Type B pancreatic cell (in vitro differentiated cells): Measurements from ENCODE around the gene PIGZ. TPM values are rescaled to one million over a fixed set of nuclear protein-coding genes. Genes with fewer than 3 reads are reported as not detected.

Experiments used
- DNase-seq: peaks from one replicate; pipeline ENCODE4 v3.0.0; 2021; ENCODE audit warnings: mixed read lengths; ENCODE audit not compliant: unreplicated experiment; ENCODE audit errors: extremely low spot score
- H3K27ac Mint-ChIP-seq: 2 replicates; pipeline ENCODE4 v1.8.0; 2021; ENCODE audit warnings: mild to moderate bottlenecking, mixed read lengths
- H3K27me3 Mint-ChIP-seq: 2 replicates; pipeline ENCODE4 v1.8.0; 2021; ENCODE audit warnings: mixed read lengths
- H3K36me3 Mint-ChIP-seq: 2 replicates; pipeline ENCODE4 v1.8.0; 2021; ENCODE audit warnings: mixed read lengths
- H3K4me1 Mint-ChIP-seq: one replicate; pipeline ENCODE4 v1.8.0; 2021; ENCODE audit warnings: mixed read lengths; ENCODE audit not compliant: unreplicated experiment
- H3K4me3 Mint-ChIP-seq: 2 replicates; pipeline ENCODE4 v1.8.0; 2021; ENCODE audit warnings: mild to moderate bottlenecking, mixed read lengths
- H3K9me3 Mint-ChIP-seq: 2 replicates; pipeline ENCODE4 v1.8.0; 2021; ENCODE audit warnings: mixed read lengths
- total RNA-seq: library from RNA; stranded (reverse); gene quantifications from 2 replicates; pipeline ENCODE4 v1.2.1, GENCODE V29; 2021; ENCODE audit warnings: low replicate concordance
- TF ChIP-seq, protein P1 (sequence below): fragments of 200-600 bp; sonication (generic); conservative IDR thresholded peaks from 2 replicates; pipeline ENCODE4 v1.5.0; 2021; ENCODE audit warnings: antibody characterized with exemption, mild to moderate bottlenecking

PIGZ gene
- total RNA-seq, 1 donor from 2014 or later = 2.0 TPM

DNA sequence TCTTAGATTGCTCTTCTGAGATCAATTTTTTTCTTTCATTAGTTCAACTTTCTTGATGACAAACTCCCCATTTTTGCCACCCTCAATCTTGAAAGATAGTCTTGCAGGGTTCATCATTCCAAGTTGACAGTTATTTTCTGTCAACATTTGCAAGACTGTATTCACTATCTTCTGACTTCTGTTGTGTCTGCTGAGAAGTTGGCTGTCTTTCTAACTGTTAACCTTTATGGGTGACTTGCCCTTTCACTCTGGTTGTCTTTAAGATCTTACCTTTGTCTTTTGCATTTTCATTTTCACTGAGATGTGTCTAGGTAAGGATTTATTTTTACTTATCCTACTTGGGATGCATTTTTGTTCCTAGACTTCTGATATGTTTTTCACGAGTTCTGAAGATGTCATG, 14.6 kb upstream of the PIGZ start:
- Mint-ChIP-seq H3K4me3 (no peak overlapping the region), H3K27ac (no peak overlapping the region), H3K27me3 (peaks cover 14% of the 10 kb centered on the region), H3K36me3 (no peaks in the 10 kb centered on the region), H3K9me3 (peaks cover 13% of the 10 kb centered on the region), H3K4me1 (peaks cover 7% of the 10 kb centered on the region)
- no peak for DNase-seq
- TF ChIP-seq, protein P1, sequence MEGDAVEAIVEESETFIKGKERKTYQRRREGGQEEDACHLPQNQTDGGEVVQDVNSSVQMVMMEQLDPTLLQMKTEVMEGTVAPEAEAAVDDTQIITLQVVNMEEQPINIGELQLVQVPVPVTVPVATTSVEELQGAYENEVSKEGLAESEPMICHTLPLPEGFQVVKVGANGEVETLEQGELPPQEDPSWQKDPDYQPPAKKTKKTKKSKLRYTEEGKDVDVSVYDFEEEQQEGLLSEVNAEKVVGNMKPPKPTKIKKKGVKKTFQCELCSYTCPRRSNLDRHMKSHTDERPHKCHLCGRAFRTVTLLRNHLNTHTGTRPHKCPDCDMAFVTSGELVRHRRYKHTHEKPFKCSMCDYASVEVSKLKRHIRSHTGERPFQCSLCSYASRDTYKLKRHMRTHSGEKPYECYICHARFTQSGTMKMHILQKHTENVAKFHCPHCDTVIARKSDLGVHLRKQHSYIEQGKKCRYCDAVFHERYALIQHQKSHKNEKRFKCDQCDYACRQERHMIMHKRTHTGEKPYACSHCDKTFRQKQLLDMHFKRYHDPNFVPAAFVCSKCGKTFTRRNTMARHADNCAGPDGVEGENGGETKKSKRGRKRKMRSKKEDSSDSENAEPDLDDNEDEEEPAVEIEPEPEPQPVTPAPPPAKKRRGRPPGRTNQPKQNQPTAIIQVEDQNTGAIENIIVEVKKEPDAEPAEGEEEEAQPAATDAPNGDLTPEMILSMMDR = no peak

DNA sequence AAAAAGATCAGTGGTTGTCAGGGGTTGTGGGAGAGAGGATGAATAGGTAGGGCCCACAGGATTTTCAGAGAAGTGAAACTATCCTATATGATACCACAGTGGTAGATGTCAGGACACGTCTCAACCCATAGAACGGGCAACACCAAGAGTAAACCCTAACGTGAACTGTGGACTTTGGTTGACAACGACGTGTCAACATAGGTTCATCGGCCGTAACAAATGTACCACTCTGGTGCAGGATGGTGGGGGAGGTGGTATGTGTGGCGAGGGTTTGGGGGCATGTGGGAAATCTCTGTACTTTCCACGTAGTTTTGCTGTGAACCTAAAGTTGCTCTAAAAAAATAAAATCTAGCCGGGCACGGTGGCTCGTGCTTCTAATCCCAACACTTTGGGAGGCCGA, 13.0 kb upstream of the PIGZ start:
- no peak overlapping the region for H3K4me3 Mint-ChIP-seq
- DNase-seq = no peak
- peaks cover 7% of the 10 kb centered on the region for H3K4me1 Mint-ChIP-seq
- peaks cover 17% of the 10 kb centered on the region for H3K27me3 Mint-ChIP-seq
- H3K27ac Mint-ChIP-seq = no peak overlapping the region
- no peaks in the 10 kb centered on the region for H3K36me3 Mint-ChIP-seq
- TF ChIP-seq, protein P1 = no peak
- peaks cover 13% of the 10 kb centered on the region for H3K9me3 Mint-ChIP-seq

DNA sequence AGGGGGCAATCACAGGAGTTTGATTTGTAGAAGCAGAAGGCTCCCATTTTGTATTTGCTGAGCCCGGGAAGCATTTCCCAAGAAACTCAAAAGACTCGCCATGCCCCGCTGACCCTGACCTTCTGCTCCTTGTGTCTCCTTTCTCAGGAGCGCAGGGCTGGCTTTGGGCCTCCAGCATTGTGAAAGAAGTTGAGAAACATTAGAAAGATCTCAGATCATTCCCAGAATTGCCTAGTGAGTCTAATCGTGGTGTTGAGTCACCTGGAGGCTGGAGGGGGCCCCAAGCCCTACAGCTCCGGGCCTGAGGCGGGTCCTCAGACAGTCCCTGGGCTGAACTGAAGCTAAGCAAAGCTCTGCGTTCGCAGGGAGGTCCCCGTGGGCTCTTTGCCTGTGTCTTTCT, 10.9 kb upstream of the PIGZ start:
- Mint-ChIP-seq H3K36me3 (no peaks in the 10 kb centered on the region), H3K27ac (no peak overlapping the region), H3K4me3 (no peak overlapping the region), H3K9me3 (peaks cover 13% of the 10 kb centered on the region), H3K4me1 (peaks cover 7% of the 10 kb centered on the region), H3K27me3 (peaks cover 26% of the 10 kb centered on the region)
- TF ChIP-seq, protein P1 = no peak
- DNase-seq = no peak

DNA sequence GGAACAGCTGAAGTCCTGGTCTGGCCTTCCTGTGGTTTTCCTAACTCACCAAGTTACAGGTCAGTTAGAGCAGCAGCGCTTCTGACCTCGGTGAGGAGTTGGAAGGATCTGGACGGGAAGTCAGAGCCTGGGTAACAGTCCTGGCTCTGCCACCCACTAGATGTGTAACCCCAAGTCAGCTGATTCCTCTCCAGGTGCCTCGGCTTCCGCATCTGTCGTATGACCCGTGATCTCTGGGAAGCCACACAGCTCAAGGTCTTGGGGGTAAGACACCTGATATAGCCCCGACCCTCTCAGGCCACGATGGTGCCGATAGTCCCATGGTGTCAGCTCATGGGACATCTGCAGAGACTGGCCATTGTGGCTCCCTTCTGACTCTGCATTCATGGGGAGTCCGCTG, 8.3 kb upstream of the PIGZ start:
- Mint-ChIP-seq H3K36me3 (no peaks in the 10 kb centered on the region), H3K27ac (no peak overlapping the region), H3K4me1 (peaks cover 7% of the 10 kb centered on the region), H3K9me3 (peaks cover 6% of the 10 kb centered on the region), H3K27me3 (peaks cover 23% of the 10 kb centered on the region), H3K4me3 (no peak overlapping the region)
- TF ChIP-seq, protein P1 = no peak
- no peak for DNase-seq

DNA sequence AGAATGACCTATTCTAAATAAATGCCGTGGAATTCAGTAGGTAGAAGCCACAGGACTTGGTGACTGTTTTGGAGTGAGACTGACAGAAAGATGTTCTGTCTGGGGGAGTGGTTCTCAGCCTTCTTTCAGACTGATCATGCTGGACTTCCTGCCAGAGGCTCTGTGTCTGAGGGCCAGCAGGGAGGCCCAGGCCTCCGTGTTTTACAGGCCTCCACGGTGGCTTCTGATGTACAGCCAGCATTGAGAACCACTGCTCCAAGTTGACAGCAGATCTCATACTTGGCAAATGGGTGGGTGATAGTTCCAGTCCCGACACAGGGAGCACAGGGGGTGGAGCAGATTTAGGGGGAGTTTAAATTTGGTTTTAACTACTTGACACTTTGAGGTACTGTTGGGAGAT, 6.7 kb upstream of the PIGZ start:
- H3K27ac Mint-ChIP-seq = no peak overlapping the region

More for the DNA sequence above, 6.7 kb upstream of the PIGZ start:
- no peak for DNase-seq
- Mint-ChIP-seq H3K4me3 (no peak overlapping the region), H3K36me3 (no peaks in the 10 kb centered on the region), H3K27me3 (peaks cover 31% of the 10 kb centered on the region), H3K4me1 (peaks cover 7% of the 10 kb centered on the region), H3K9me3 (no peaks in the 10 kb centered on the region)
- TF ChIP-seq, protein P1 = no peak
